Measurements from ENCODE around the gene MRPL36. TPM values are rescaled to one million over a fixed set of nuclear protein-coding genes. Genes with fewer than 3 reads are reported as not detected.
"Not testable (repeated sequence)": the region's sequence is repeated elsewhere in the genome, so short reads cannot be mapped to it uniquely, and the experiment has no call there.

Gene MRPL36
- total RNA-seq, 1 experiment from 2014 or later, result 61.2 TPM

GRCh38 chr5:1844708-1845436 lies 45.2 kb upstream of the MRPL36 start:
- peaks cover 7% of the 10 kb centered on the region for H3K4me1 Mint-ChIP-seq
- H3K9me3 Mint-ChIP-seq, result no peaks in the 10 kb centered on the region
- ATAC-seq (no peak), DNase-seq (ENCODE audit: low spot score) (no peak)
- ChIA-PET CTCF (no interaction called here), POLR2A (no interaction called here)
- peaks cover 35% of the 10 kb centered on the region for H3K27me3 Mint-ChIP-seq (ENCODE audit: low read depth)
- H3K36me3 Mint-ChIP-seq, result no peaks in the 10 kb centered on the region
- H3K27ac Mint-ChIP-seq, result no peak overlapping the region
- no peak overlapping the region for H3K4me3 Mint-ChIP-seq
- TF ChIP-seq NR1H2 (CRISPR knock-in tag; IDR thresholded peaks at IDR 0.05) (no peak), E2F5 (CRISPR knock-in tag; IDR thresholded peaks at IDR 0.05) (no peak), AFF4 (CRISPR knock-in tag; IDR thresholded peaks at IDR 0.05; ENCODE audit: borderline replicate concordance) (no peak), CTCF (IDR thresholded peaks at IDR 0.05) (no peak), MYBL2 (CRISPR knock-in tag; IDR thresholded peaks at IDR 0.05) (no peak), ETV6 (CRISPR knock-in tag; IDR thresholded peaks at IDR 0.05) (no peak), ZNF219 (CRISPR knock-in tag; IDR thresholded peaks at IDR 0.05; ENCODE audit: borderline replicate concordance) (no peak), RELA (CRISPR knock-in tag; IDR thresholded peaks at IDR 0.05; ENCODE audit: borderline replicate concordance) (no peak), ZSCAN18 (CRISPR knock-in tag; IDR thresholded peaks at IDR 0.05) (no peak), ZNF425 (CRISPR knock-in tag; conservative IDR thresholded peaks at IDR 0.05) (no peak), NFATC4 (CRISPR knock-in tag; IDR thresholded peaks at IDR 0.05) (no peak), GABPB1 (CRISPR knock-in tag; IDR thresholded peaks at IDR 0.05) (no peak)

GRCh38 chr5:1843761-1844160 lies 44.1 kb upstream of the MRPL36 start:
- DNase-seq (ENCODE audit: low spot score); POLR2A ChIA-PET; H3K4me1 Mint-ChIP-seq; H3K4me3 Mint-ChIP-seq; ATAC-seq; H3K36me3 Mint-ChIP-seq; H3K9me3 Mint-ChIP-seq; H3K27ac Mint-ChIP-seq: not testable (repeated sequence)
- CTCF ChIA-PET, result interaction anchor here (0.8 kb wide), 1 partner anchor 19 kb away, joined by 3 read pairs; no protein-coding TSS in a partner anchor
- peaks cover 24% of the 10 kb centered on the region for H3K27me3 Mint-ChIP-seq (ENCODE audit: low read depth)
